Suprapubic skin (tissue), 4 donors: ENCODE measurements around the gene ANKRD12. TPM values are rescaled to one million over a fixed set of nuclear protein-coding genes. Genes with fewer than 3 reads are reported as not detected.

Experiments
- DNase-seq, 2 donors: peaks; one replicate each; pipeline ENCODE4 v3.0.0-alpha.2; 2019; ENCODE audit warnings: low spot score in 2 of 2
- H3K27ac ChIP-seq: fragments of 200-600 bp; sonication (generic); one replicate; pipeline ENCODE4 v1.5.1; 2019
- H3K27me3 ChIP-seq: fragments of 200-600 bp; sonication (generic); one replicate; pipeline ENCODE4 v1.5.1; 2019
- H3K36me3 ChIP-seq: fragments of 200-600 bp; sonication (generic); one replicate; pipeline ENCODE4 v1.5.1; 2019
- H3K4me1 ChIP-seq: fragments of 200-600 bp; sonication (generic); one replicate; pipeline ENCODE4 v1.5.1; 2019
- H3K4me3 ChIP-seq: fragments of 200-600 bp; sonication (generic); one replicate; pipeline ENCODE4 v1.5.1; 2019; ENCODE audit warnings: mild to moderate bottlenecking
- H3K9me3 ChIP-seq: fragments of 200-600 bp; sonication (generic); one replicate; pipeline ENCODE4 v1.5.1; 2019
- CTCF ChIP-seq, 2 donors: fragments of 200-600 bp in 1 of 2; fragments of 450-650 bp in 1 of 2; sonication (generic) in 1 of 2; IDR thresholded peaks; one replicate each; pipeline ENCODE4 v1.5.1; 2016 to 2019; ENCODE audit warnings: antibody characterized with exemption in 2 of 2, mild to moderate bottlenecking in 1 of 2, moderate library complexity in 1 of 2
- EP300 ChIP-seq: sonication (generic); formaldehyde crosslinking; IDR thresholded peaks from one replicate; pipeline ENCODE4 v1.6.1; 2017; ENCODE audit warnings: antibody characterized with exemption
- POLR2A ChIP-seq, 2 donors: fragments of 450-650 bp; IDR thresholded peaks; one replicate each; pipeline ENCODE4 v1.6.1; 2017; ENCODE audit warnings: antibody characterized with exemption in 2 of 2, mild to moderate bottlenecking in 2 of 2, moderate library complexity in 2 of 2
- POLR2AphosphoS5 ChIP-seq, 3 donors: sonication (generic); formaldehyde crosslinking; IDR thresholded peaks; one replicate each; pipeline ENCODE4 v1.6.1; 2017; ENCODE audit warnings: antibody characterized with exemption in 3 of 3
- WGBS: methylation state at CpG from one replicate; pipeline ENCODE4 v1.1.5; 2018; 5-methylcytosine and 5-hydroxymethylcytosine counted together
- total RNA-seq, 4 donors: library from RNA; depleted of rRNA; stranded (reverse); fragments of >200 nt; gene quantifications; one replicate each; pipeline ENCODE4 v1.1.0, GENCODE V29; 2016

The ANKRD12 gene
- total RNA-seq, 4 donors from 2014 or later, result 41.0 to 107 (median 60.8) TPM

GRCh38 chr18:9233771-9234440 is 97.3 kb downstream of the ANKRD12 start:
- TF ChIP-seq EP300, result no peak
- TF ChIP-seq POLR2A (IDR thresholded peaks at IDR 0.05), result no peak
- TF ChIP-seq POLR2AphosphoS5 (IDR thresholded peaks at IDR 0.05), result no peak
- no peak for TF ChIP-seq CTCF (IDR thresholded peaks at IDR 0.05)
- 95% methylated on average over 10 of the region's 10 CpGs for WGBS
- H3K9me3 ChIP-seq, result peaks cover 23% of the 10 kb centered on the region
- DNase-seq, result peak in 1 of 2 donors; percentile 72
- H3K27ac ChIP-seq, result no peak overlapping the region
- no peaks in the 10 kb centered on the region for H3K27me3 ChIP-seq
- peaks cover 56% of the 10 kb centered on the region for H3K36me3 ChIP-seq
- H3K4me3 ChIP-seq, result no peak overlapping the region
- H3K4me1 ChIP-seq, result no peaks in the 10 kb centered on the region

DNA sequence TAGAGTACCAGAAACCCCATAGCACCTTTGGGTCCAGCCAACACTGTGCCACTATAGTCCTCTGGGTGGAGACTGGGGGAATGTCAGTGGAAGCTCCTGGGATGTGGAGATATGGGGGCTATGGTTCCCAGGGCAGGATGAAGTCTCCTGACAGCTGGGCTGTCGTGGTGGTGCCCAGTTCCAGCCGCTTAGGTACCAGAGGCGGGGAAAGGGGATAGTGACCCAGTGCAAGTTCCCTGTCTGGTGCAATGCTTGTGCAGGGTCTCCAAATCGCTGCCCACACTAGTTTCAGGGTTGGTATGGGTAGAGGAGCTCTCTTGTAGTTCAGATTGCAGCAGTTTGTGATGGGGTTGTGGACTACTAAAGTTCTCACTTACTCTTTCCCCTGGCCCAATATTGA is 97.9 kb downstream of the ANKRD12 start:
- WGBS, result 92% methylated on average over 4 of the region's 4 CpGs
- no peaks in the 10 kb centered on the region for H3K27me3 ChIP-seq
- TF ChIP-seq CTCF (IDR thresholded peaks at IDR 0.05), result no peak
- TF ChIP-seq POLR2A (IDR thresholded peaks at IDR 0.05), result no peak
- TF ChIP-seq POLR2AphosphoS5 (IDR thresholded peaks at IDR 0.05), result no peak
- TF ChIP-seq EP300, result no peak
- H3K36me3 ChIP-seq, result peaks cover 62% of the 10 kb centered on the region
- DNase-seq, result peak in 1 of 2 donors; percentile 56
- H3K9me3 ChIP-seq, result peaks cover 23% of the 10 kb centered on the region
- no peak overlapping the region for H3K4me3 ChIP-seq
- no peaks in the 10 kb centered on the region for H3K4me1 ChIP-seq
- no peak overlapping the region for H3K27ac ChIP-seq

DNA sequence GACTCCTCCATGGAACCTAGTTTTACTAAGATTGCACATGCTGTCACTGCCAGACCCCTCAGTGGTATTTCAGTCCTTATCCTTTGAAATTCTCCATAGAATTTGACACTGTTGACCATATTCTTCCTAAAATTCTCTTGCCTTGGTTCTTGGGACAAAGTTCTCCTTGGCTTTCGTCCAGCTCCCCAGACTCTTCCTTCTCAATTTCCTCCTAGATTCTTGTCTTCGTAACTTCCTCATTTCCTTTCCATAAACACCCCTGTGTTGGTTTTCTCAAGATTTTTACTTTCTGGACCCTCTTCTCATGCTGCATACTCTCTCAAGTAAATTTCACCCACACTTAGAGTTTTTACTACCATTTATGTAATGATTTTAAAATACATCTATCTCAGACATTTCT is 101.4 kb downstream of the ANKRD12 start:
- 85% methylated on average over 2 of the region's 2 CpGs for WGBS
- no peak for DNase-seq
- no peak overlapping the region for H3K27ac ChIP-seq
- H3K36me3 ChIP-seq, result peaks cover 51% of the 10 kb centered on the region
- TF ChIP-seq EP300, result no peak
- TF ChIP-seq POLR2A (IDR thresholded peaks at IDR 0.05), result no peak
- TF ChIP-seq CTCF (IDR thresholded peaks at IDR 0.05), result no peak
- H3K4me1 ChIP-seq, result no peaks in the 10 kb centered on the region
- no peaks in the 10 kb centered on the region for H3K27me3 ChIP-seq
- no peak overlapping the region for H3K4me3 ChIP-seq
- peaks cover under 1% of the 10 kb centered on the region for H3K9me3 ChIP-seq

GRCh38 chr18:9239720-9240119 is 103.1 kb downstream of the ANKRD12 start:
- DNase-seq, result no peak
- 69% methylated on average over 1 of the region's 1 CpG for WGBS
- H3K36me3 ChIP-seq, result peaks cover 47% of the 10 kb centered on the region

GRCh38 chr18:9240270-9240669 is 103.7 kb downstream of the ANKRD12 start:
- 71% methylated on average over 4 of the region's 4 CpGs for WGBS
- Histone ChIP-seq H3K27me3 (no peaks in the 10 kb centered on the region), H3K4me3 (no peak overlapping the region), H3K27ac (no peak overlapping the region), H3K36me3 (peaks cover 42% of the 10 kb centered on the region), H3K9me3 (no peaks in the 10 kb centered on the region), H3K4me1 (no peaks in the 10 kb centered on the region)
- TF ChIP-seq CTCF (IDR thresholded peaks at IDR 0.05), result no peak
- no peak for DNase-seq

More at GRCh38 chr18:9239720-9240119, 103.1 kb downstream of the ANKRD12 start:
- H3K27ac ChIP-seq, result no peak overlapping the region
- TF ChIP-seq POLR2AphosphoS5 (IDR thresholded peaks at IDR 0.05) (no peak), POLR2A (IDR thresholded peaks at IDR 0.05) (no peak), EP300 (no peak), CTCF (IDR thresholded peaks at IDR 0.05) (no peak)
- no peaks in the 10 kb centered on the region for H3K27me3 ChIP-seq
- no peaks in the 10 kb centered on the region for H3K9me3 ChIP-seq
- H3K4me1 ChIP-seq, result no peaks in the 10 kb centered on the region
- no peak overlapping the region for H3K4me3 ChIP-seq
